NCI-H1105 treated with DMSO at 0.1 percent for 48 hours (cell line): ENCODE data around the gene COL20A1.
"Not testable (repeated sequence)": the region's sequence is repeated elsewhere in the genome, so short reads cannot be mapped to it uniquely, and the experiment has no call there.

Source experiments
- DNase-seq: peaks from one replicate; lab custom pipeline; 2025; lab: John Stamatoyannopoulos, UW

Gene COL20A1

GRCh38 chr20:63292904-63293303 lies at the start of gene COL20A1:
Gene COL20A1 (plus strand): TSS chr20:63293186. CDS start chr20:63295108, 1,922 bp downstream.
- DNase-seq, result no peak

DNA sequence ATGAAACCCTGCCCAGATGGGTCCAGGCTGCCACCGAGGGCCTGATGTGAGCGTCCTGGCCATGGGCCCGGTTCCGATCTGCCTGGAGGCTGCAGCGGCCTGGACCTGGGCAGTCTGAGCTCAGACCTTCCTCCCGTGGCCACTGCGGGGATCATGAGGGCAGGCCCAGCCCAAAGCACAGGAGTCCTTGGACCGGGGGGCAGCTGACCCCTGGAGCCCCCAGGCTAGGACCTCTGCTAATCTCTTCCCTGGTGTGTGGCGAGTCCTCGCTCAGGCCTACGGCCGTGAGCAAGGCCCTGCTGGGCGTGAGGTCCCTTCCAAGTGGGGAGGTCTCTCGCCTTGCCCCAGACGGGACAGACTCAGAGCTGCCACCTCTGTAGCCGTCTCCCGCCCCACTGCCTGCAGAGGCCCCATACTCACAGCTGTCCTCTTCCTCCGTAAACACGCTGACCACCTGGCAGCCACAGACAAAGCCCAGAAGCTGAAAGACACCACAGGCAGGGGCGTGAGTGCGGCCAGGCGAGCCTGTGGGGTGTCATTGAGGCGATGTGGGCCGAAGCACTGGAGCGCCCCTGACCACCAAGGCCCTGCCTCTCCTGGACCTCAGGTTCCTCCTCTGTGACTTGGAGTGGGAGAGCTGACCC lies 49.3 kb upstream of the COL20A1 start:
- DNase-seq, result no peak

GRCh38 chr20:63244468-63244867 lies 48.5 kb upstream of the COL20A1 start:
- no peak for DNase-seq

DNA sequence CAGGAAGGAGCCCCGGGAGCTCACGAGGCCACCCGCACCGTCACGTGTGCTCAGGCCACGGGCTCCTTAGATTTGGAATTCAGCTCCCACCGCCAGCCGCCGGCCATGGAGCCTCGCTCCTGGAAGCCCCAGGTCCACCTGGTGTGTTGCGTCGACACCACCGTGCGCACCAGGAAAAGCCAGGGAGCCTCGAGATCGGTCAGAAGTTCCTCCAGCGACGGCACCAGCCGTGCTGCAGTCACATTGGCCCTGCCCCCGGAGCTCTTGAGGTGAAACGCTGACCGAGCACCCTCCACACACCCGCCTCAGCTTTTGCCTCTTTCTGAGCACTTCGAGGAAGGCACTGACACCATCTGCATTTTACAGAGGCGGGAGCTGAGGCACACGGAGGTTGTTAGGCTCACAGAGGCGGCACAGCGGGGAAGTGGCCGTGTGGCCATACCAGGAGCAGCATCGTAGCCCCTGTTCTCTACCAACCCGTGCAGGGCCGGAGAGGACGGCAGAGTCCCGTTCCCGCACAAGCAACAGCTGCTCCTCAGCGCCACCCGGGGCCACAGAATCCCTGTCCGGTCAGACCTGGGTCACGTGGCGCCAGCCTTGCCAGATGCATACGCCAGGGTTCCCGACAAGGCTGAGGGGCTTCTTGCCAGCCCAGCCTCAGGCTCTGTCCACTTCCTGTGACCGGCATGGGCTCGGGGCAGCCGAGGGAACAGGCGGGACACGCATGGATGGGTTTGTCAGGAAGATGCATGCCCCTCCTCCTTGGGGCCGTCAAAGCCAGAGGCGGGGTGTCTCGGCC lies 46.3 kb upstream of the COL20A1 start:
- no peak for DNase-seq

DNA sequence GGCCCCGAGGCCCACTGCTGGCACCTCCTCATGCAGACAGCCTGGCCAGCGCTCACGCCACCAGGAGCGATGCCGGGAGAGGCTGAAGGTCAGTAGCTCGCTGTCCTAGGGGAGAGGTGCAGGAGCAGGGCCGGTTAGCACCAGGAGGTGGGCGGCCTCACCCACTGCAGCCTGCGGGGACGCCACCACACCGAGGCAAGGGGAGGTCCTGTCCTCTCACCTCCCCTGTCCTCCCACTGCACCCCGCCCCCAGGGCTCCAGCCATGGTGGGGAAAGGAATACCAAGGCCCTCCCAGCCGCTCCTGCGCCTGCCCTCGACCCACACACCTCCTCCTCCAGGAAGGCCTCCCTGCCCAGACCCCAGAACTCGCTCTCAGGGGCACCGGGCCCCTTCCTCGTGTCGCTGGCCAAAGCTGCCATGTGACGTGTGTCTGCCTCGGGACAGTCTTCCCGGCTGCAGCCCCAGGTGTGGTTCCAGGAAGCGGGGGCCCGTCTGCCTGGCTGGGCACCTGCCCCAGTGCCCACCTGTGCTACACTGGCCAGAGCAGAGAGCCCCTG lies 45.2 kb upstream of the COL20A1 start:
- no peak for DNase-seq

DNA sequence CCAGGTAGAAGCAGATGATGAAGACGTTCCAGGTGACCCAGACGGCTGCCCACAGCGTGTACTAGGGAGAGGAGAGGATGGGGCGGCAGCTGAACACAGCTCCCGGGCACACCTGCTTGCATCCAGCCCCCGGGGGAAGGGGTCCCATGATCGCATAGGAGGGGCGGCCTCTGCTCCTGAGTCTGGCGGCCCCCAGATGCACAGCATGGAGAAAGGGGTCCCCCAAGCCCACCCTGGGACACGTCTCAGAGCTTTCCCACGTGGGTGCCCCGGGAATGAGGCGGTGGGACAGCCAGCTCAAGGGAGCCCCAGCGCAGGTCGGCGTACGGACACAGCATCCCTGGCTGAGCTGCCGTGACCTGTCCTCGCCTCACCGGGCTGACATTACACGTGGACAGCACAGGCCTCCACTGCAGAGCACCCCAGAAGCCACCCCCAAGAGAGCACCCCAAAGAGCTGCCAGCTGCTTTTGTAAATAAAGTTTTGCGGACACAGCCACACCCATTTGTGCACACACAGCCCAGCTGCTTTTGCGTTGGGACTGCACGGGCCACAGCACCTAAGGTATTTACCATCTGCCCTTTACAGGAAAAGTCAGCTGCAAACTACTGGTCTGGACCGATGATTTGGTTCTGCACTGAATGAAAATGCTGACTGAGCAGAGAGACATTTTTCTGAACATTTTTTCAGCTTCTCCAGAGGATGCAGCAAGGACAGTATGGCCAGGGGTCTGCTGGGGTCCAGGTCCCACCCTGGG lies 44.0 kb upstream of the COL20A1 start:
- no peak for DNase-seq

DNA sequence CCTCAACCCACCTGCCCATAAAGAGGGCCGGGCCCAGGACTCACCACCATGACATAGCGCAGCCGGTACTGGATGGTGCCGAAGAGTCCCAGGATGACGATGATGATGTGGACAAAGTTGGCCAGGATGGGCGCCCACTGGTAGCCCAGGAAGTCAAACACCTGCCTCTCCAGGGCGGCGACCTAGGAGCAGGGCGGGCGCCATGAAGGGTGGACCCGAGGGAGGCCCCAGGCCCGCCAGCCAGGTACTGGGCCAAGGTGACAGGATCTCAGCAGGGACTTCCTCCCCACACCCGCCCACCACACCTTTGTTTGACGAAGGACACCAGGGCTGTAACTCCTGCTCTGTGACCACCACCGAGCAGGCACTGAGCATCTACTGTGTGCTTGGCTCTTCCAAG lies 43.1 kb upstream of the COL20A1 start:
- DNase-seq, result no peak

DNA sequence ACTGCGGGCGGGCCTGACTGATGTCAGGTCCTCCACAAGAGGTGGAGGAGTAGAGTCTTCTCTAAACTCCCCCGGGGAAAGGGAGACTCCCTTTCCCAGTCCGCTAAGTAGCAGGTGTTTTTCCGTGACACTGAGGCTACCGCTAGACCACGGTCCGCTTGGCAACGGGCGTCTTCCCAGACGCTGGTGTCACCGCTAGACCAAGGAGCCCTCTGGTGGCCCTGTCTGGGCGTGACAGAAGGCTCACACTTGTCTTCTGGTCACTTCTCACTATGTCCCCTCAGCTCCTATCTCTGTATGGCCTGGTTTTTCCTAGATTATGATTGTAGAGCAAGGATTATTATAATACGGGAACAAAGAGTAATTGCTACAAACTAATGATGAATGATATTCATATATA lies 41.6 kb upstream of the COL20A1 start:
- DNase-seq, result not testable (repeated sequence)

GRCh38 chr20:63252284-63252711 lies 40.7 kb upstream of the COL20A1 start:
- no peak for DNase-seq

GRCh38 chr20:63253065-63253437 lies 39.9 kb upstream of the COL20A1 start:
- DNase-seq, result no peak

- DNase-seq, result no peak
Observed at GRCh38 chr20:63253438-63254231, 39.4 kb upstream of the COL20A1 start.

DNA sequence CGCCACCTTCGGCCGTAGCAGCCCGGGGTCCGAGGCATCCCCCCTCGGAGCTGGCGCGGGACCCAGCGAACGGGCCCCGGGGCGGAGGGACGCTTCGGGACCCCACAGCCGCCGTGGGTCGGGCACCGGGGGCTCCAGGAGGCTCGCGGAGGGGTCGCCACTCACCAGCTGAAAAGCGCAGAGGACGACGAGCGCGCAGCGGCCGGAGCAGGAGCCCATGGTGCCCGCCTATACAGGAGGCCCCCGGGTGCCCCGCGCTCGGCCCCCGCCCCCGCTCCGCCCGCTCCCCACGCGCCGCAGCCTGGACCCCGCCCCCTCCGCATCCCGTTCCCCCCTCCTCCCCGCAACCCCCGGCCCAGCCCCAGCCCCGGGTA lies 38.8 kb upstream of the COL20A1 start, which contains the start of gene NKAIN4:
TSS of gene NKAIN4 (minus strand) at position 232 of the 374 bp plus-strand sequence. CDS start at position 219, 13 bp downstream.
- DNase-seq, result no peak

GRCh38 chr20:63254606-63255384 lies 38.2 kb upstream of the COL20A1 start:
- no peak for DNase-seq

- DNase-seq, result no peak
Observed at GRCh38 chr20:63255931-63256704, 36.9 kb upstream of the COL20A1 start.

DNA sequence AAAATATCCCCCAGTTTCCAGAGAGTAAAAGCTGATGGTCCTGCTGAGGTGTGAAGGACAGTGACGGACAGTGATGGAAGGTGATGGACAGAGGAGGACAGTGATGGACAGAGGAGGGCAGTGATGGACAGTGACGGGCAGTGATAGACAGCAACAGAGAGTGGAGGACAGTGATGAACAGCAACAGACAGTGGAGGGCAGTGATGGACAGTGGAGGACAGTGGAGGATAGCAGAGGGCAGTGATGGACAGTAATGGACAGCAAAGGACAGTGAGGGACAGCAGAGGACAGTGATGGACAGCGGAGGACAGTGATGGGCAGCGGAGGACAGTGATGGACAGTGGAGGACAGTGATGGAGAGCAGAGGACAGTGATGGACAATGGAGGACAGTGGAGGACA lies 36.0 kb upstream of the COL20A1 start:
- DNase-seq, result no peak

DNA sequence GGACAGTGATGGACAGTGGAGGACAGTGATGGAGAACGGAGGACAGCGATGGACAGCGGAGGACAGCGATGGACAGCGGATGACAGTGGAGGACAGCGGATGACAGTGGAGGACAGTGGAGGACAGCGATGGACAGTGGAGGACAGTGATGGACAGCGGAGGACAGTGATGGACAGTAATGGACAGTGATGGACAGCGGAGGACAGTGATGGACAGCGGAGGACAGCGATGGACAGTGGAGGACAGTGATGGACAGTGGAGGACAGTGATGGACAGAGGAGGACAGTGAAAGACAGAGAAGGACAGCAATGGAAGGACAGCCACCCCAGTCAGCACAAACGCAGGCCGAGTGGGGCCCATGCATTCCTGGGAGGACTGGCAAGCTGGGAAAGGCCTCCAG lies 35.4 kb upstream of the COL20A1 start:
- no peak for DNase-seq

GRCh38 chr20:63258781-63259180 lies 34.2 kb upstream of the COL20A1 start:
- no peak for DNase-seq

- no peak for DNase-seq
Observed at GRCh38 chr20:63259734-63260460, 33.1 kb upstream of the COL20A1 start.

GRCh38 chr20:63260521-63260920 lies 32.5 kb upstream of the COL20A1 start:
- no peak for DNase-seq
